Karpas-422 (cell line): ENCODE measurements around the gene PTGES2. TPM values are rescaled to one million over a fixed set of nuclear protein-coding genes. Genes with fewer than 3 reads are reported as not detected.

Source experiments
- DNase-seq: peaks from one replicate; pipeline ENCODE4 v3.0.0-alpha.2; 2015
- H2AFZ ChIP-seq: fragments of 200-600 bp; sonication (generic); 2 replicates; pipeline ENCODE4 v1.6.1; 2014; ENCODE audit warnings: antibody characterized with exemption, low read length, mixed read lengths
- H3K27ac ChIP-seq: fragments of 200-600 bp; sonication (generic); 2 replicates; pipeline ENCODE4 v1.5.1; 2014; ENCODE audit warnings: mild to moderate bottlenecking, low read length, moderate library complexity
- H3K27me3 ChIP-seq: fragments of 200-600 bp; sonication (generic); 2 replicates; pipeline ENCODE4 v1.6.1; 2014; ENCODE audit warnings: low read length, mixed read lengths
- H3K36me3 ChIP-seq: fragments of 200-600 bp; sonication (generic); 2 replicates; pipeline ENCODE4 v1.6.1; 2014; ENCODE audit warnings: low read length, mixed read lengths; ENCODE audit not compliant: insufficient read depth
- H3K4me1 ChIP-seq: fragments of 200-600 bp; sonication (generic); 2 replicates; pipeline ENCODE4 v1.6.1; 2014; ENCODE audit warnings: mild to moderate bottlenecking, low read length, mixed read lengths
- H3K4me2 ChIP-seq: fragments of 200-600 bp; sonication (generic); 2 replicates; pipeline ENCODE4 v1.6.1; 2014; ENCODE audit warnings: low read length, low read depth, mild to moderate bottlenecking; ENCODE audit not compliant: poor library complexity, severe bottlenecking
- H3K4me3 ChIP-seq: fragments of 200-600 bp; sonication (generic); 2 replicates; pipeline ENCODE4 v1.5.1; 2014; ENCODE audit warnings: mild to moderate bottlenecking, antibody characterized with exemption, low read length, mixed read lengths
- H3K79me2 ChIP-seq: fragments of 200-600 bp; sonication (generic); 2 replicates; pipeline ENCODE4 v1.6.1; 2014; ENCODE audit warnings: mild to moderate bottlenecking, low read length, mixed read lengths
- H3K9ac ChIP-seq: fragments of 200-600 bp; sonication (generic); 2 replicates; pipeline ENCODE4 v1.6.0; 2014; ENCODE audit warnings: low read length
- H3K9me2 ChIP-seq: fragments of 200-600 bp; sonication (generic), shearing (Covaris generic); replicated peaks from 2 replicates; pipeline ENCODE4 v1.6.0; 2014; ENCODE audit warnings: mild to moderate bottlenecking, low read length, moderate library complexity; ENCODE audit not compliant: insufficient read depth
- H3K9me3 ChIP-seq: fragments of 300-700, 200-600 bp; sonication (generic); 2 replicates; pipeline ENCODE4 v1.6.1; 2014; ENCODE audit warnings: low read length, mixed read lengths
- H4K20me1 ChIP-seq: fragments of 200-600 bp; sonication (generic); 2 replicates; pipeline ENCODE4 v1.6.1; 2014; ENCODE audit warnings: mild to moderate bottlenecking, antibody characterized with exemption, low read length, low read depth; ENCODE audit not compliant: insufficient read depth
- total RNA-seq: library from RNA; depleted of rRNA; stranded (reverse); fragments of >200 nt; shearing (Covaris generic); gene quantifications from 2 replicates; pipeline ENCODE4 v1.2.3, GENCODE V29; 2014; ENCODE audit warnings: low replicate concordance

The PTGES2 gene
- total RNA-seq, 1 experiment from 2014 or later: 68.4 TPM

DNA sequence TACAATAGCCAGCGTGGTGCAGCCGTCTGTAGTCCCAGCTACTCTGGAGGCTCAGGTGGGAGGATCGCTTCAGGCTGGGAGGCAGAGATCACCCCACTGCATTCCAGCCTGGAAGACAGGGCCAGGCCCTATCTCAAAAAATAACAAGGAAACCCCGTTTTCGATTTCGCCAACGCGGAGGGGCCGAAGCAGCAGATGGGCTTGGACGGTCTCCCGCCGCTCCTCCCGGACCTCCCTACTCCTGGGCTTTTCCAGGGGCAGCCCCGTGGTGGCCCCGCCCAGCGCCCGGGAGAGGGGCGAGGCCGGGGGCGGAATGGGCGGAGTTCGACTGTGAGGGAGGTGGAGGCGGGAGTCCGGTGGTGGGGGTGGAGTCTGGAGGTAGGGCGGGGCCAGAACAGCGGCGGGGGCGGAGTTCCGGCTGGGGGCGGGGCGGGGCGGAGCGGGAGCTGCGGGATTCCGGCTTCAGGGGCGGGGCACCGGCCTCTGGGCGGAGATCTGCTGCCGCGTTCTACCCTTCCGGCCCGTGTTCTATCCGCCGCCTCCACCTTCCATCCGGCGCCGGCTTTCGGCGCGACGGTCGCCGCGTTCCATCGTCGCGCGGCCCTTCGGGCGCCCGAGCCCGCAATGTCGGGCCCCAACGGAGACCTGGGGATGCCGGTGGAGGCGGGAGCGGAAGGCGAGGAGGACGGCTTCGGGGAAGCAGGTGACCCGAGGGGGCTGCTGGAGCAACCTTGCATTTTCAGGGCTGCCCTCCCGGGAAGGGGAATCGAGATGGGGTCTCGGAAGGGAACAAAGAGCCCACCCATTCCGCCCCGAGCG, 32.5 kb upstream of the PTGES2 start, which contains the start of gene BBLN:
BBLN (plus strand) TSS at position 482 of the 819 bp plus-strand sequence; CDS start at position 625, 143 bp downstream.
- peak; percentile 97 for DNase-seq
- H3K4me2 ChIP-seq: peak within 1 kb of the TSS; percentile 100
- peaks cover 14% of the 10 kb centered on the region for H3K79me2 ChIP-seq
- H3K9me3 ChIP-seq: no peaks in the 10 kb centered on the region
- no peaks in the 10 kb centered on the region for H3K36me3 ChIP-seq
- peaks cover 13% of the 10 kb centered on the region for H3K4me1 ChIP-seq
- H2AFZ ChIP-seq: peak within 1 kb of the TSS; percentile 94
- no peaks in the 10 kb centered on the region for H4K20me1 ChIP-seq
- H3K4me3 ChIP-seq: peak within 1 kb of the TSS; percentile 99
- peak within 1 kb of the TSS; percentile 100 for H3K9ac ChIP-seq
- H3K27ac ChIP-seq: no peak within 1 kb of the TSS
- H3K9me2 ChIP-seq: no peaks in the 10 kb centered on the region
- no peaks in the 10 kb centered on the region for H3K27me3 ChIP-seq

DNA sequence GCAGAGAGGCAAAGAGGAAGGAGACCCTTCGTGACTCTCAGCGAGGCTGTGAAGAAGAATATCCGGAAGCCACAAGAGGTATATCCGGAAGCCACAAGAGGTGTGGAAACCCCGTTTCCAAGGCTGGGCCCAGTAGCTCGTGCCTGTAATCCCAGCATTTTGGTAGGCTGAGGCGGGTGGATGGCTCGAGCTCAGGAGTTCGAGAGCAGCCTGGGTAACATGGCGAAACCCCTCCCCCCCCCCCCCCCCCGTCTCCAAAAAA, 31.9 kb upstream of the PTGES2 start:
- DNase-seq: peak; percentile 51
- Histone ChIP-seq H3K27me3 (no peaks in the 10 kb centered on the region), H3K4me1 (peaks cover 13% of the 10 kb centered on the region), H3K79me2 (peaks cover 14% of the 10 kb centered on the region), H2AFZ (peak overlapping the region; percentile 94; the same call in 1 of the 2 replicates), H3K9ac (peak overlapping the region; percentile 73), H3K27ac (no peak overlapping the region), H3K4me3 (peak overlapping the region; percentile 68), H3K9me3 (no peaks in the 10 kb centered on the region), H3K36me3 (no peaks in the 10 kb centered on the region), H4K20me1 (no peaks in the 10 kb centered on the region), H3K4me2 (peak overlapping the region; percentile 100), H3K9me2 (no peaks in the 10 kb centered on the region)

DNA sequence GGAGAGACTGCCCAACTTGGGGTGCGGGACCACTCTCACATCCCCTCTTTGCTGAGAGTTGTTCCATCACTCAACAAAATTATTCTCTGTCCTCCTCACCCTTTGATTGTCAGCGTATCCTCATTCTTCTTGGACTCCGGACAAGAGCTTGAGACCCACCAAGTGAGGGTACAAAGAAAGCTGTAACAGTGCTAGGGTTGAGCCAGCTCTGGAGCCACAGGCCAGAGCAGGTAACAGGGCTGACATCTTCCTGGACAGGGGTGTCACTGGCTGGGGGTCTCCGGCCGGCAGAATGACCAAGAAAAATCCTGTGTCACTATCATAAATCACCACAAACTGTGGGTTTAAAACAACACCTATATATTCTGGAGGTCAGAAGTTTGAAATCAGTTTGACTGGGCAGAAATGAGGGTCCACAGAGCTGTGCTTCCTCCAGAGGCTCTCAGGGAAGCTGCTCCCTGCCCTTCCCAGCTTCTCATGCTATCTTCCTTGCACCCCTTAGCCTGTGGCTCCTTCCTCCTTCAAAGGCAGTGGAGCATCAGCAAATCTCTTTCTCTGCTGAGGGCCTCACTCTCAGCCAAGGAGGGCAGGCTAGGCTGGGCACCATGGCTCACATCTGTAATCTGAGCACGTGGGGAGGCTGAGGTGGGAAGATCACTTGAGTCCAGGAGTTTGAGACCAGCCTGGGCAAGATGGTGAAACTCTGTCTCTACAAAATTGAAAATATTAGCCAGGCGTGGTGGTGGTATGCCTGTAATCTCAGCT, 28.4 kb upstream of the PTGES2 start:
- no peaks in the 10 kb centered on the region for H3K9me2 ChIP-seq
- H3K79me2 ChIP-seq: peaks cover 2% of the 10 kb centered on the region
- no peaks in the 10 kb centered on the region for H4K20me1 ChIP-seq
- no peak overlapping the region for H3K4me3 ChIP-seq
- H3K9me3 ChIP-seq: no peaks in the 10 kb centered on the region
- no peak for DNase-seq
- H3K4me2 ChIP-seq: no peak overlapping the region
- H3K4me1 ChIP-seq: peaks cover 7% of the 10 kb centered on the region
- no peak overlapping the region for H3K27ac ChIP-seq
- no peaks in the 10 kb centered on the region for H3K36me3 ChIP-seq
- H3K9ac ChIP-seq: no peak overlapping the region
- H2AFZ ChIP-seq: no peak overlapping the region
- H3K27me3 ChIP-seq: no peaks in the 10 kb centered on the region

DNA sequence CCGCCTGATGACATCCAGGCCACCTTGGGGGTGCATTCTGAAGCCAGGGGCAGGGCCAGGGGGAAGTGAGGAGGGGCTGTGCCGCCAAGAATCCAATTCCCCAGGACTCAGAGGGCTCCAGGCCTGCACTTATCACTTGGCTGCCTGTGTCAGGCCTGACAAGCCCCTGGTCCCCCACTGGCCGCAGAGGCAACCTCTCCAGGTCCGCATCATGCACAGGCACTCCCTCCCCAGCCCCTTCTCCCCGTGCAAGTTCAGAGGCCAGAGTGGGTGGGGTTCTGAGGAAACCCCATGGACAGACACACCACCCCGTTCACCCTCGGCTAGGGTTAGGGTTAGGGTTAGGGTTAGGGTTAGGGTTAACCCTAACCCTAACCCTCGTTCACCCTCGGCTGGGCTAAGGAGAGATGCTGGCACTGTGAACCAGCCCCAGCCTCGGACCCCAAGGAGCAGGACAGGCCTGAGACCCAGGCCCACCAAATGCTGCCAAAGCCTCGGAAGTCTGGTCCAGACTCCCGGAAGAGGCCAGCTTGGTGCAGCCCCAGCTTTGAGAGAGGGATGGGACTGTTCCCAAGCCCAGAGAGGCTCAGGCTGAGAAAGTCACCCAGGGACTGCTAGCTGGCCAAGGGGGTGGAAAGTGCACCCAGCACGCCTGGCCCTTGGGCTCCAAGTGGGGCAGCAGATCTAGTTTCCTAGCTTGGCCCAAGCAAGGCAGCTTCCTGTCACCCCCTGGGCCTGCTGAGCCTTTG, 26.6 kb upstream of the PTGES2 start:
- Histone ChIP-seq H3K9ac (no peak overlapping the region), H3K4me1 (no peaks in the 10 kb centered on the region), H3K4me2 (no peak overlapping the region), H4K20me1 (no peaks in the 10 kb centered on the region), H3K9me3 (no peaks in the 10 kb centered on the region), H3K4me3 (no peak overlapping the region), H3K9me2 (no peaks in the 10 kb centered on the region), H3K27ac (no peak overlapping the region), H3K27me3 (no peaks in the 10 kb centered on the region), H3K36me3 (no peaks in the 10 kb centered on the region), H2AFZ (no peak overlapping the region), H3K79me2 (no peaks in the 10 kb centered on the region)
- DNase-seq: no peak

DNA sequence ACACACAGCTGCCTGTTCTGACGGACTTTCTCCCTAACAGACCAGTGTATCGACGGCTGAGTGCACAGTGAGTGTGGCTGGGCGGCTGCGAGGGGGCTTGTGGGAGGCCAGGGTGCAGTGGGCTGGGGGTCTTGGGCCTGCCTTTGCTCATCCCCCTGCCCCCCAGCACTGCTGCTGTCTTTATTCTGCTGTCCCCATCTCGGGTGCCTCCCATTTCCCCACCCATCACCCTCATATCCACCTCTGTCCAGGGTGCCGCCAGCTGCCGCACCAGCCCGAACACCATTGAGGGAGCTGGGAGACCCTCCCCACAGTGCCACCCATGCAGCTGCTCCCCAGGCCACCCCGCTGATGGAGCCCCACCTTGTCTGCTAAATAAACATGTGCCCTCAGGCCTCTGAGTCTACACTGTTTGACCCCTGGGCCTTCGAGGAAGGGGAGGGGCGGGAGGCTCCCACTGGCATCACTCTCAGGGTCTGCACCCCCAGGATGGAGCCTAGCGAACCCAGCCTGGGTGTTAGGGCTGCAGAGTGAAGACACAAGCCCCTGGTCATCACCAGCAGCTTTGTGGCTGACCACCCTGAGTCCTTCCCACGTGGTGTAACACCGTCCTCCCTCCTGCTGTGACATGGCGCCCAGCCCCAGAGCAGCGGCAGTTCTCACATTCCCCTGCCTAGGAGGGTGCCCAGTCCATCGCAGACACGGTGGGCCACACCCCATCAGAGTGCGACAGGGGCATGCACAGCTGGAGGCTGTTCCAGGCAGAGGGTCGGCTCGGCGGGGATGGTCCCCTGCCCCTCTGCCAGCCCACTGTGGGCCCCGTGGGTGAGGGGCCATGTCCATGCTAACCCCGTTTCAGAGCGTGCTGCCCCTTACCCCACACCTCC, 25.8 kb upstream of the PTGES2 start:
- H3K4me2 ChIP-seq: no peak overlapping the region
- no peak for DNase-seq
- H4K20me1 ChIP-seq: no peaks in the 10 kb centered on the region
- no peaks in the 10 kb centered on the region for H3K36me3 ChIP-seq
- H2AFZ ChIP-seq: no peak overlapping the region
- no peak overlapping the region for H3K4me3 ChIP-seq
- no peaks in the 10 kb centered on the region for H3K79me2 ChIP-seq
- H3K27ac ChIP-seq: no peak overlapping the region
- no peaks in the 10 kb centered on the region for H3K9me3 ChIP-seq
- H3K4me1 ChIP-seq: no peaks in the 10 kb centered on the region
- no peaks in the 10 kb centered on the region for H3K27me3 ChIP-seq
- H3K9ac ChIP-seq: no peak overlapping the region
- H3K9me2 ChIP-seq: no peaks in the 10 kb centered on the region

DNA sequence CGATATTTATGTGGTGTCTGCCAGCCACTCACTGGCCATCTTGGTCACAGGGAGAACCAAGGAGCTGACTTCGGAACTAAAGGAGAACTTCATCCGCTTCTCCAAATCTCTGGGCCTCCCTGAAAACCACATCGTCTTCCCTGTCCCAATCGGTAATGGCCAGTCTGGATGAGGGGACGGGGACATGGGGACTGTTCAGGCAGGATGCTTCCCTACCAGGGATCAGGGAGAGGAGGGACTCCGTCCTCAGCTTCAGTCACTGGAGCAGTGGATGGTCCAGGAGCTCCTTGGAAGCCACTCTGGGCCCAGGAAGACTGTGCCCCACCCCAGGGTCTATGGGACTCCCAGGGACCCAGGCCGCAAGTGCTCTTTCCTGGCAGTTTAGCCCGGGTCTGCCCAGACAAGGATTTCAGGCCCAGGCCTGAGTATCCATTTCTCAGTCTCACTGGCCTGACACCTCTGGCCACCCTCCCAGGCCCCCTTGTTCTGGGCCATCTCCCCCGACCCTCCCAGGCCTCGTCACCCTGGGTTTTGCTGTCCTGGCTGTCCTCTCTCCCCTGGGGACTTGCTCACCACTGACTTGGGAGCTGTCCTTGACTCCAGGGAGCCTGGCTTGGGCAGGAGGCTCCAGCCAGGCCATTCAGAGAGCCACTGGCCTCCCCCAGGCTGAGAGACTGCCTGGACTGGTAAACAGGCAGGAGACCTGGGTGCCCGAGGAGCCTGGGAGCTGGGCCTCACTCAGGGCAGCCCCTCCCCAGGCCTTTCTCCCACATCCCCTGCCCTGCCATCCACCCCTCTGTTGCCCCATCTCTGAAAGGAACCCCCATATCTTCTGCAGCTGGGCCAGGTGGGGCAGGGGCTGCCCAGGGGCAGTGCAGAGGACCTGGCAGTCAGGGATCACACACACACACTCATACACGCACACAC, 24.9 kb upstream of the PTGES2 start:
- DNase-seq: no peak
- no peak overlapping the region for H2AFZ ChIP-seq
- H3K27ac ChIP-seq: no peak overlapping the region
- H4K20me1 ChIP-seq: no peaks in the 10 kb centered on the region
- no peaks in the 10 kb centered on the region for H3K27me3 ChIP-seq
- no peak overlapping the region for H3K4me2 ChIP-seq
- no peaks in the 10 kb centered on the region for H3K79me2 ChIP-seq
- no peaks in the 10 kb centered on the region for H3K9me2 ChIP-seq
- H3K9me3 ChIP-seq: no peaks in the 10 kb centered on the region
- H3K36me3 ChIP-seq: no peaks in the 10 kb centered on the region
- H3K4me3 ChIP-seq: no peak overlapping the region
- no peaks in the 10 kb centered on the region for H3K4me1 ChIP-seq
- H3K9ac ChIP-seq: no peak overlapping the region
